ENCODE measurements around the gene PDCL2. TPM values are rescaled to one million over a fixed set of nuclear protein-coding genes. Genes with fewer than 3 reads are reported as not detected.

PDCL2 gene
- total RNA-seq, 1 experiment from 2014 or later = not detected

DNA sequence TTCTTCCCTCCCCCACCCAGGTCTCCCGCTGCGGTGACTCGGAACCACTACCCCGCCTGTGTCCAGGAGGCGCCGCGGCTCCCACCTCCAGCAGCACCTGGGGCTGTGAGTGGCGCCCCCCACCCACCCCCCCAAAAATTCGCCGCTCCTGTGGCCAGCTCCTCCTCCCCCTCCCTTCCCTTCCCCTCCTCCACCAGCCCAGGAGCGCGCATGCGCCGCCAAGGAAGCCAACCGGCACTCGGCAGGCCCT, 45.6 kb downstream of the PDCL2 start:
- no peak for DNase-seq (ENCODE audit: low spot score)
- in situ Hi-C loops (cut with HindIII; ENCODE audit: low sequenced_read_pairs) = loop anchor here (5.0 kb wide), 1 partner anchor 89 kb away; no protein-coding TSS in a partner anchor

DNA sequence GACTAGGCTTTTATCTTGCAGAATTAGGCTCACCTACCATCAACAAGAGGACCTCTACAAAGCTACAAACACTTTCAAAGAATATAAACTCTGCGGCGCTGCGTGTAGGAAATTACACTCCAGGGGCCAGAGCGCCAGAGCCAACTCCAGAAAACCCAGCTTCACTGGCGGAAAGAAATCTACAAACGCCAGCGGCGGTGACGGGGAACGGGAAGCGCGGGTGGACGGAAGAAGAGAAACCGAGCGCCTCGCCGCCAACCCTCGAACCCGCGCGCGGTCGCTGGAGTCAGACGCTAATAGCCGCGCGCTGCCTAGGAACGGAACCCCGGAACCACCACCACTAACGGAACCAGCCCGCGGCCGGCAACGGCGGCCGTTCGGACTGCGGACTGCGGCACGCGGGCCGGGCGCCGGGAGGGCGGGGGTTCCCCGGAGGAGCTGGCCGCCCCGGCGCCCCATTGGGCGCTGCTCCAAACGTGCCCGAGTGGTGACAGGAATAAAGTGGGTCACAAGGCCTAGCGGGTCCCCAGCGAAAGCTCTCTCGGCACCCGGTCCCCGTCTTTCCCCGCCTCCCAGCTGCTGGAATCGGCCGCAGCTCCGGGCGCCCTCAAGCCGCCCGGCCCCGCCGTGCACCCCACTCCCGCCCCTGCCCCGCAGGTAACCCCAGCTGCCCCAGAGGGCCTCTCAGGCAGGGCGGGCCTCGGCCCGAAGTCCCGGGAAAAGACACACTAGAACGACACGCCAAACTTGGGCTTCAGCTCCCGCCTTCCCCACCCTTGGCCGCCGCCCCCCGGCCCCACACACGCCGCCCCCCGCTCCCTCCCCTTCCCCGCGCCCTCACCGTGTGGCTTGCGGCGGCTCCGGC, 46.2 kb downstream of the PDCL2 start:
- peak; percentile 83 for DNase-seq (ENCODE audit: low spot score)
- in situ Hi-C loops (cut with HindIII; ENCODE audit: low sequenced_read_pairs) = loop anchor here (5.0 kb wide), 1 partner anchor 89 kb away; no protein-coding TSS in a partner anchor

DNA sequence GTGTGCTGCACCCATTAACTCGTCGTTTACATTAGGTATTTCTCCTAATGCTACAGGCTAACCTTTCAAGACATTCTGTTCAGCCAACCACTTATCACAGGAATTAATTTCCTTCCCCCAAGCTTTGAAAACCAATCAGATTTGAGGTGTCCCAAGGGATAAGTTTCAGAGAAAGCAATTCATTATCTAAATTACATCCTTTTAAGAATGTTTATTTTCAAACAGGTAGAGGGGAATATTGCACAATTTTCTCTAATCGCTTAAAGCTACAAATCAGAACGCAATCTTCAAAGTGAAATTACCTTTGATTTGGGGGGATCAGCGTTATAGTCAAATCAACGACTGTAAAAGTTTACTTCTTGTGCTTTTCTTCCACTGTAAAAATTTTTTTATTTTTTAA, 46.9 kb downstream of the PDCL2 start:
- DNase-seq (ENCODE audit: low spot score) = peak; percentile 11
- in situ Hi-C loops (cut with HindIII; ENCODE audit: low sequenced_read_pairs) = loop anchor here (5.0 kb wide), 1 partner anchor 88 kb away; no protein-coding TSS in a partner anchor

DNA sequence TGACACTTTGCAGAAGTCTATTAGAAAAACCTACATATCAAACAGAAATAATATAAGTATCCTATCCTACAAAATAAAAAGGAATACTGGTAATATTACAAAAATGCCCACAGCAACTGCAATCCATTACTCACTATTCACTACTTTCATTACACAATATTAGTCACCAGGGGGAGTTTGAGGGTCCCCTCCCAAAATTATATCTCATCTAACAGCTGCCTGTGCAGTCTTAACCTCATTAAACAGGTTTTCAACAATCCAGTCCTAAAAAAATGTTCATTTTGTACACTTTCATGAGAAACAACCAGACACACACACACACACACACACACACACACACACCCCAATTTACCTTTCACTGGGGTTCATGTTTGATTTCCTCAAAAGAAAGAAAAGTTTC, 48.2 kb downstream of the PDCL2 start:
- no peak for DNase-seq (ENCODE audit: low spot score)
- in situ Hi-C loops (cut with HindIII; ENCODE audit: low sequenced_read_pairs) = no loop called here

DNA sequence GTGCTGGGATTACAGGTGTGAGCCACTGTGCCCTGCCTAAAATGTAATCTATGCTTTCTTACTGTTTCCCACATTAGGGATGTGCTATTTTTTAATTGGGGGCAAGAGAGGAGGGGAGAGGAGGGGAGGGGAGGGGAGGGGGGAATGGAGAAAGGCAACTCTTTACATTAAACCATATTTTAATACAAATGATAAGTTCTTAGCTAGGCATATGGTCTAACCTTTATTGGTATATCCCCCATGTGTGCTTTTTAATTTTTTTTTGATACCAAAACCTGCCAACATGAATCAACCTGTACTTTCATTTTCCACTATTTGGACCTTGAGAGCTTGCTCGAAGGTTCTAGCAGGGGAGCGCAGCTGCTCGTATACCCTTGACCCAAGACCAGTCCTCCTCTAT, 51.8 kb downstream of the PDCL2 start:
- in situ Hi-C loops (cut with HindIII; ENCODE audit: low sequenced_read_pairs) = no loop called here
- DNase-seq (ENCODE audit: low spot score) = no peak

DNA sequence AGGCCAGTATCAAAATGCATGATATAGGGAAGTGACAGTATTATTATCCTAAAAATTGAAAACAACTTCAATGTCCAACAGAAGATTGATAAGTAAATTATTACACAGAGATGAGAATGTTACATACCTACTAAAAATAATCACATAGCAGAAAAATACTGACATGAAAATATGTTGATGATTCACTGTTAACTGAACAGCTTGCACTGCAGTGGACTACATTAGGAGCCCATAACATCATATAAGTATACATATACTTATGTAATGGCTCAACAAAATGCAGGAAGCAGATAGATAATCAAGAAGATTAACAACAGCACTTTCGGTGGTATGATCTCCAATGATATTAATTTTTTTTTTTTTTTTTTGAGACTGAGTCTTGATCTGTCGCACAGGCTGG, 52.4 kb downstream of the PDCL2 start:
- in situ Hi-C loops (cut with HindIII; ENCODE audit: low sequenced_read_pairs) = no loop called here
- no peak for DNase-seq (ENCODE audit: low spot score)

DNA sequence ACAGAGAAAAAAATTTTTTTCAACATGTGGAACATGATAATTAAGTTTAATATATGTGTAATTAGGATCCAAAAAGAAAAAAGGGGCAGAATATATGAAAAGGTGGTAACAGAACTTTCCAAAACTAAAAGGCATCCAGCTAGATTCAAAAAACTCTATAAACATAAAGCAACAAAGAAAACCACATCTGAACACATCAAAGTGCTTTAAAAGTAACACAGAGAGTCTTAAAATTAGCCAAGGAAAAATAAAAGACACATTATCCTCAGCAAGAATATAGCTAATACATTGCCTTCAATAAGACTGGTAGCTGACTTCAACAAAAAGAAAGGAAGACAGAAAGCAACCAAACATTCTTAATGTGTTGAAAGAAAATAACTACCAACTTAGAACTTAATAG, 53.5 kb downstream of the PDCL2 start:
- in situ Hi-C loops (cut with HindIII; ENCODE audit: low sequenced_read_pairs) = no loop called here
- no peak for DNase-seq (ENCODE audit: low spot score)

DNA sequence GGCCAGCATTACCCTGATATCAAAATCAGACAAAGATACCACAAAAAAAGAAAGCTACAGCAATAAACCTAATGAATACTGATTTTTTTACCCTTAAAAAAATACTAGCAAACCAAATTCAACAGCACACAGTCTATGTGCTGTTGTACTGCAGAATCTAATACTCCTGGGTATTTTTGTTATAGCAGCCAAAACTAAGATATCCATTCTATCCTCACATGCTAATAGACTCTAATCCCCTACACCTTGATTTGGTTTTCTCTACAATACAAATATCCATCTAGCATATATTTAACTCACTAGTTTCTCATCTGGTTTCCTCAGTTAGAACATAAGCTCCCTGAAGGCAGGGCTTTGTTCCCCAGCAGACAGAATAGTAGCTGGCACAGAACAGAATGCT, 57.7 kb downstream of the PDCL2 start:
- in situ Hi-C loops (cut with HindIII; ENCODE audit: low sequenced_read_pairs) = no loop called here
- DNase-seq (ENCODE audit: low spot score) = no peak

DNA sequence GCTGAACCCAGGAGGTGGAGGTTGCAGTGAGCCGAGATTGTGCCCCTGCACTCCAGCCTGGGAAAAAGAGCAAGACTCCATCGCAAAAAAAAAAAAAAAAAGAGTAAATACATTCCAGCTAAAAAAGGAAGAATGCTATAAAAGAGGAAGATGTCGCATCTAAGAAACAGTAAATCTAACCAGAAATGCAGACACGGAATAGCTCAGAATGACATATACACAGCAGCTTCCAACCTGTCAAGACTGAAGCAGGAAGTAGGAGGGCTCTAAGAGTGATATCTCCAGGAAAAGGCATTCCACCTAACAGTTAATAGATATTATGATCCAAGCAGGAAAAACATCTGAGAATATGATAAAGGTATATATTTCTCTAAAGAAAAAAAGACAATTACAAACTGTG, 61.4 kb downstream of the PDCL2 start:
- DNase-seq (ENCODE audit: low spot score) = no peak
- in situ Hi-C loops (cut with HindIII; ENCODE audit: low sequenced_read_pairs) = no loop called here

DNA sequence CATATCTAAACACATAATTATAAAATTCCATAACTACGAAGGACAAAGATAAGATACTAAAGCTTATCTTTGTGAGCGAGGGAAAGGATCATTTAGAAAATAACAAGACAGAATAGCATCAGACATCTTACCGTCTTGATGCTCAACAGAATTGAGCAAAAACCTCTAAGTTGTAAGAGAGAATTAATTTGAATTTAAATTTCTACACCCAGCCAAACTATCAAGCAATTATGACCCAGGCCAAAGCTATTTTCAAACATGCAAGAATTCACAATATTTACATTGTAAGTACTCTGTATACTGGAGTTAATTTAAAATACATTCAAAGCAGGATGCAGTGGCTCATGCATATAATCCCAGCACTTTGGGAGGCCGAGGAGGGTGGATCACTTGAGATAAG, 61.9 kb downstream of the PDCL2 start:
- in situ Hi-C loops (cut with HindIII; ENCODE audit: low sequenced_read_pairs) = no loop called here
- DNase-seq (ENCODE audit: low spot score) = no peak

DNA sequence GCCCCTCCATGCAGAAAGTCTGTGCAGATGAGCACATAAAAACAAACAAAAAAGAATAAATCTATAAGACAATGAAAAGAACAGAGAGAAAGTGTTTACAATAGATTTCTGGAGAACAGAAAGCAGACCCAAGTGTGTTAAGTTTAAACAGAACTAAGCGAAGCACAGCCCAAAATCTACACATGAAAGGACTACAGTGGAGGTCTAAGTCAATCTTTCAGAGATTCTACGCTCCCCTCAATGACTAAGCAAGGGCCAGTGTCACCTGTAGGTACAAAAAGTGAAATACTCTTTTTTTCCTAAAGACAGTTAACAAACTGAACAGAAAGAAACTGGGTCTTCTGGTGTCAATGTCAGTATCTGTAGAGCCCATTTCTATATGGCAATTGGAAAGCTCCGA, 63.6 kb downstream of the PDCL2 start:
- DNase-seq (ENCODE audit: low spot score) = no peak
- in situ Hi-C loops (cut with HindIII; ENCODE audit: low sequenced_read_pairs) = no loop called here

DNA sequence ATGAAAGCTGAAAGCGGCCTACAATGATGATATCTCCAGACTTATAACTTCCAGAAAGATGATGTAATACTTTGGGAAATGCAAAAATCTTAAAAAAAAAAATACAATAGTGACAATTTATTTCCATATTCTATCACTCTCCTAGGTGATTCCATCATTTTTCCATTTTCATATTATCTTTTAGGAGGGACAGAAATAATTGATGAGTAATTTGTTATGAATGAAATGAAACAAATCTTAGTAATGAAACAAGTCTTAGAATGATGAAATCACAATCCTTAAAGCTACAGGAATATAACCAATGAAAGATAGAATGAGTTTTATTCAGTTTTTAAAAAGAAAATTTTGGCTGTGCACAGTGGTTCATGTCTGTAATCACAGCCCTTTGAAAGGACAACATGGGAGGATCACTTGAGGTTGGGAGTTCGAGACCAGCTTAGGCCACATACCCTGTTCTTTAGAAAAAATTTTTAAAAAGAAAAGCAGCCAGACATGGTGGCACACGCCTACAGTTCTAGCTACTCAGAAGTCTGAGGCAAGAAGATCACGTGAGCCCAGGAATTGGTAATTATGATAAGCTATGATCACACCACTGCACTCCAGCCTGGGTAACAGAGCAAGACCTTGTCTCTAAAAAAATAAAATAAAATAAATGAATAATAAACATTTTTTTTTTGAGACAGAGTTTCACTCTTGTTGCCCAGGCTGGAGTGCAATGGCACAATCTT, 67.0 kb downstream of the PDCL2 start:
- in situ Hi-C loops (cut with HindIII; ENCODE audit: low sequenced_read_pairs) = no loop called here
- no peak for DNase-seq (ENCODE audit: low spot score)

DNA sequence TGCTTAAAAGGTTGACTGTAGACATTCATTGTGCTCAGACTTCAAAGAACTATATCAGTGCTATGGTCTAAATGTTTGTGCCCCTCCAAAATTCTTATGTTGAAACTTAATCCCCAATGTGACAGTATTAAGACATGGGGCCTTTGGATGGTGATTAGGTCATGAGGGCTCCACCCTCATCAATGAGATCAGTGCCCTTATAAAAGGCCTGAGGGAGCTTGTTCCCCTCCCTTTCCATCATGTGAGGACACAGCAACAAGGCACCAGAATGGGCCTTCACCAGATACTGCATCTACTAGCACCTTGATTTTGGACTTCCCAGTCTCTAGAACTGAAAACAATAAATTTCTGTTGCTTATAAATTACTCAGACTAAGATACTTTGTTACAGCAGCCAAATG, 73.6 kb downstream of the PDCL2 start:
- no peak for DNase-seq (ENCODE audit: low spot score)
- in situ Hi-C loops (cut with HindIII; ENCODE audit: low sequenced_read_pairs) = no loop called here

DNA sequence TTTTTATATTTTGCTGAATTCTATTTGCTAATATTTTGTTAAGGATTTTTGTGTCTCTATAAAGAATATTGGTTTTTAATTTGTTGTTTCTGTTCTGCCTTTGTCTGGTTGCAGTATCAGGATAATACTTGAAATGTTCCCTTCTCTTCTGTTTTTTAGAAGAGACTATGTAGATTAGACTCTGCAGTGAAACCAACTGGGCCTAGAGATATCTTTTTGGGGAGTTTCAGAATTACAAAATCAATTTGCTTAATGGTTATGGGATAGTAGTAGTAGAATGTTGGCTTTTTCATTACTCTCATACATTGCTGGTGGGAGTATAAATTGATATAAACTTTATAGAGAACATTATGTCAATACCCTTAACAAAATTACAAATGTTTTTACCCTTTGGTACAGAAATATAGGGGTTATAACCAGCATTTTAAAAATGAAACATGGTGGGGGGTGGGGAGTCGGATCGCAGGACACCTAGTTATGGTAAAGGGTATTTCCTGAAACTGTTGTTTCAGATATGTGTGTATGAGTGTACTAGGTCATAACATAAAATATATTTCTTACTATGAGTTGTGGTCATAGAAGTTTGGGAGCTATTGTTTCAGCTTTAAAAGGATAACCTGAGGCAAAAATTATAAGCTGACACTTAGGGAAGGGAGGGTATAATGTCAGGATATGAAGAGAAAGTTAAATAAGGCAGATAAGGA, 74.4 kb downstream of the PDCL2 start:
- DNase-seq (ENCODE audit: low spot score) = no peak
- in situ Hi-C loops (cut with HindIII; ENCODE audit: low sequenced_read_pairs) = no loop called here

DNA sequence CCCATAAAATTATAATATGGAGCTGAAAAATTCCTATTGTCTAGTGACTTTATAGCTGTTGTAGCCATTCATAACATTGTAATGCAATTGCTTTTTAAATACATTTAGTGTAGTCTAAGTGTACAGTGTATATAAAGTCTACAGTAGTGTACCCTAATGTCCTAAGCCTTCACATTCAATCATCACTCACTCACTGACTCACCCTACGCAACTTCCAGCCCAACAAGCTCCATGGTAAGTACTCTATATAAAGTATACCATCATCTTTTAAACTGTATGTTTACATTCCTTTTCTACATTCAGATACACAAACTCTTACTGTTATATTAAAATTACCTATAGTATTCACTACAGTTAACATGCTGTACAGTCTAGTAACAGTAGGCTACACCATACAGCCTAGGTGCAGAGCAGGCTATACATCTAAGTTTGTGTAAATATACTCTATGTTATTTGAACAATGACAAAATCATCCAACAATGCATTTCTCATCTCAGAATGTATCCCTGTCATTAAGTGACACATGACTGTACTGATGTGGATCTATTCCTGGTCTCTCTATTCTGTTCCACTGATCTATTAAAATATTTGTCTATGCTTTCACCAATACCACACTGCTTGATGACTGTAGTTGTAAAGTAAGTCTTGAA, 79.0 kb downstream of the PDCL2 start:
- DNase-seq (ENCODE audit: low spot score) = no peak

DNA sequence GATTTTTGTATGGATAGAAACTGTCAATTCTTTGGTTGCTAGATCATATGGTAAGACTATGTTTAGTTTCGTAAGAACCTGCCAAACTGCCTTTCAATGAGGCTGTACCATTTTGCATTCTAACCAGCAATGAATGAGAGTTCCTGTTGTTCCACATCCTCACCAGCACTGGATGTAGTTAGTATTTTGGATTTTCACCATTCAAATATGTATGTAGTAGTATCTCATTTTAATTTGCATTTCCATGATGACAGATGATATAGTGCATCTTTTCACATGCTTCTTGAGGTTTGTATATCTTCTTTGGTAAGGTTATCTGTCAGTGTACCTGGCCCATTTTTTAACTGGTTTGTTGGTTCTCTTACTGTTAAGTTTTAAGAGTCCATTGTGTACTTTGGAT, 80.0 kb downstream of the PDCL2 start:
- in situ Hi-C loops (cut with HindIII; ENCODE audit: low sequenced_read_pairs) = no loop called here
- no peak for DNase-seq (ENCODE audit: low spot score)

More for the DNA sequence above, 79.0 kb downstream of the PDCL2 start:
- in situ Hi-C loops (cut with HindIII; ENCODE audit: low sequenced_read_pairs) = no loop called here

DNA sequence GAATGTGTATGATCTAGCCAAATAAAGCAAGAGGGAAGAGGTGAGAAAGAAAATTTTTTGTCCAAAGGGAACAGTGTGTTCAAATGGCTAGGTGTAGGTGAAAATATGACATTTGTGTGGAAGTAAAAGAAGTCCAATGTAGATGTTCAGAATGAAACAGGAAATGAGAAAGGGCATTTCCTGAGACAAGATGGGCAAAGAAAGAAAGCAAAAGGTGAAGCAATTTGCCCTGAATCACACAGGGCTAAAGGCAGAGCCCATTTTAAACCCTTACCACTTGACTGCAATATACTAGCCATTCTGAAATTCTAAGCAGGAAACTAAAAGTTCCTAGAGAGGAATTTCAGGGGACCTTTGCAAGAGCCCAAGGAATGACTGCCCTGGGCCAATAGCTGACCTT, 81.4 kb downstream of the PDCL2 start:
- in situ Hi-C loops (cut with HindIII; ENCODE audit: low sequenced_read_pairs) = no loop called here
- DNase-seq (ENCODE audit: low spot score) = no peak

DNA sequence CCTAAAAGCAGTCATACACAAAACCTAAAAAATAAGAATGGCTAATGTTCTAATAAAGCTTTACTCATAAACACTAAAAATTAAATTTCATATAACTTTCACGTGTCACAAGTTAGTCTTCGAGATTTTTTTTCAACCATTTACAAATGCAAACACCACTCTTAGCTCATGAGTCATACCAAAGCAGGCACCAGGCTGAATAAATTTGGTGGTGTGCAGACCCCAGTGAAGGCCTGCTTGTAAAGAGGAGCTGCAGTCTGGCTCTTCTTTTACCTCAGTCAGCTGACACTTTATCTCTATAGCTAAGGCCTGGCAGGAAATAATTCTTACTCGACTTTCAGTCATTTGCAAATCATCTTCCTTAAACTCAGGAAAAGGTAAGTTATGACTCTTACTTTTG, 82.8 kb downstream of the PDCL2 start:
- DNase-seq (ENCODE audit: low spot score) = no peak

DNA sequence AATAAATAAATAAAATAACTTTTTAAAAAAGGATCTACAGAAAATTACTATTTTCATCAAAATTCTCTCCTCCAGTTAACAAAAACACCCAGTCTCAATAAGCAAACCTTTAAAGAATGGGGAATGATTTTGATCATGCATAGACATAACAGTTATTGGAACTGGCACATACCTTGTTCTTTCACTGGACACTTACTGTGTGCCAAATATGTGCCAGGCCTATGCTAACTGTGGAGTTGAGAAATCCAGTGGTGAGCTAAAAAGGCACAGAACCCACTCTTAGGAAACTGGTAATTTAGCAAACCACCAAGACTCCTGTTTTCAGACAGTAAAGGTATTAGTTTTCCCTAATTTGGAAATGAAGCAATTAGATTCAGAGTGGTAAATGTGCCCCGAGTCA, 84.4 kb downstream of the PDCL2 start:
- DNase-seq (ENCODE audit: low spot score) = no peak
- in situ Hi-C loops (cut with HindIII; ENCODE audit: low sequenced_read_pairs) = no loop called here

More for the DNA sequence above, 82.8 kb downstream of the PDCL2 start:
- in situ Hi-C loops (cut with HindIII; ENCODE audit: low sequenced_read_pairs) = no loop called here
